Measurements from ENCODE around the gene NKTR. TPM values are rescaled to one million over a fixed set of nuclear protein-coding genes. Genes with fewer than 3 reads are reported as not detected.

NKTR gene
- total RNA-seq, 1 donor from 2014 or later, result 21.2 TPM

DNA sequence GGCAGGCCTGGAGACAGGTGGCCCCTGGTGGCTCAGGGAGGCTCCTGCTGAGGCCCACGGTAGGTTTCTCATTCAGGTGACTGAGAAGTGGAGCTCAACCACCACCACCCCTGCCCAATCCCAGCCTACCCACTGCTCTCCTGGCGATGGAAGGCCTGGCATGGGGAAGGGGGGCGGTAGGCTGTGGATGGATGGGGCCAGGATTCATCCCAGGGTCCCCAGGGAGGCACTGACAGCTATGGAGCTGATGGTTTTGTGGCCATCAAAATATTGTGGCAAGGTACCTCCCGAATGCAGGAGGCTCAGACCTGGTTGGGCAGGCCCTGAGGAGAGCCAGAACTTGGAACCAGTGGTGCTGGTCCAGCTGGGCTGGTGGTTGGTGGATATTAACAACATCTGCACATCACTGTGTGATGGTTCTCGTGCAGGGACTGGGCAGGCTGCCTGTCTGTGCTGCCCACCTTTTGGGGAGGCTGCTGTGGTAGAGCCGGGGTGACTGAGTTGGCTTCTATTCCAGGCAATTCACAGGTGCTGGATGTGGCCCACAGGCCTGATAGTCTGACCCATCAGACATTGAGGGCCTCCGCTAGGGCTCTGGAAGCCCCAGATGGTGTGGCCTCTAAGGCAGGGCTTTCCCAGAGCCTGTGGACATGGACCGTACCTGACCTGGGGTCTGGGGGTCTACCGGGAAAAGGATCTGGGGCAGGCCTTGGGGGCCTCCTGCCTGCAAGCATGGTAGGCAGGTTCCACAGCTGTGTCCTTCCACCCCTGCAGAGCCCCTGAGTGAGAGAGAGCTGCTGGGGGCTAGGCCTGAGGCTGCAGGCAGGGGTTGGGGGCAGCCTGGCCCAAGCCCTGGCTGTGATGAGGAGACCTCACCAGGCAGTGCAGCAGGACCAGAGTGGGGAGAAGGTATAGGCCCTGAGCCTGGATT is 56.5 kb downstream of the NKTR start:
- intact Hi-C loops (cut with DNase I), result no loop called here
- ATAC-seq (no peak), DNase-seq (ENCODE audit: missing footprints) (no peak)

DNA sequence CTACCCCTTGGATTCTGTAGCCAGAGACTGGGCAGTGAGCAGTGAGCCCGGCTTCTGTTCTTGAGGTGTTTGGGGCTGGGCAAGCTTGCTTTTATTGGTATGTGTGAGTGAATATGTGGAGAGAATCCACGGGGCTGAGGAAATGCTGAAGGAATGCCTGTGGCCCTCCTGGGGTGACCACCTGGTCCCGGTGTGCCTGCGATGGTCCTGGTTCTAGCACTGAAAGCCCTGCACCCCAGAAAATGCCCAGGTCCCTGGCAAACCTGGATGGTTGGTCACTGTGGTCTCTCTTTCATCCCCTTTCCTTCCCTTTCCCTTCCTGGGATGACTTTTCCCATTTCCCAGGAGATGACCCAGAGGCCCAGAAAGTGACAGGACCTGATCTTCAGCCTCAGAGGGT is 57.2 kb downstream of the NKTR start:
- ATAC-seq (no peak), DNase-seq (ENCODE audit: missing footprints) (no peak)
- intact Hi-C loops (cut with DNase I), result no loop called here

DNA sequence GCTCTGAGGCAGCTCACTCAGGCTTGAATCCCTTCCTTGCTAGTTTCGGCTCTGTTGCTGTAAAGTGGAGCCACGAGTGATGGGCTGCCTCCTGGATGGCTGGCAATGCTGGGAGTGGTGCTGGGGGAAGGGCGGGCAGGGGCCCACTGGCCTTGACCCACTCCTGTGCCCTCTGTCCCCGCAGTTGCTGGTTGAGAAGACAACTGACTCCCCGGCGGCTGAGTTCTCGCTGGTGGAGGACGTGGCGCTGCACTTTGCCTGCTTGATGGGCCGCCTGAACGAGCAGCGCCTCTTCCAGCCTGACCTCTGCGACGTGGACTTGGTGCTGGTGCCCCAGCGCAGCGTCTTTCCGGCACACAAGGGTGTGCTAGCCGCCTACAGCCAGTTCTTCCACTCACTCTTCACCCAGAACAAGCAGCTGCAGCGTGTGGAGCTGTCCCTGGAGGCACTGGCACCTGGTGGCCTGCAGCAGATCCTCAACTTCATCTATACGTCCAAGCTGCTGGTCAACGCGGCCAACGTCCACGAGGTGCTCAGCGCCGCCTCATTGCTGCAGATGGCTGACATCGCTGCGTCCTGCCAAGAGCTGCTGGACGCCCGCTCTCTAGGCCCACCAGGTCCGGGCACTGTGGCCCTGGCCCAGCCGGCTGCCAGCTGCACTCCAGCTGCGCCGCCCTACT is 57.7 kb downstream of the NKTR start:
- intact Hi-C loops (cut with DNase I), result no loop called here
- ATAC-seq (no peak), DNase-seq (ENCODE audit: missing footprints) (no peak)

DNA sequence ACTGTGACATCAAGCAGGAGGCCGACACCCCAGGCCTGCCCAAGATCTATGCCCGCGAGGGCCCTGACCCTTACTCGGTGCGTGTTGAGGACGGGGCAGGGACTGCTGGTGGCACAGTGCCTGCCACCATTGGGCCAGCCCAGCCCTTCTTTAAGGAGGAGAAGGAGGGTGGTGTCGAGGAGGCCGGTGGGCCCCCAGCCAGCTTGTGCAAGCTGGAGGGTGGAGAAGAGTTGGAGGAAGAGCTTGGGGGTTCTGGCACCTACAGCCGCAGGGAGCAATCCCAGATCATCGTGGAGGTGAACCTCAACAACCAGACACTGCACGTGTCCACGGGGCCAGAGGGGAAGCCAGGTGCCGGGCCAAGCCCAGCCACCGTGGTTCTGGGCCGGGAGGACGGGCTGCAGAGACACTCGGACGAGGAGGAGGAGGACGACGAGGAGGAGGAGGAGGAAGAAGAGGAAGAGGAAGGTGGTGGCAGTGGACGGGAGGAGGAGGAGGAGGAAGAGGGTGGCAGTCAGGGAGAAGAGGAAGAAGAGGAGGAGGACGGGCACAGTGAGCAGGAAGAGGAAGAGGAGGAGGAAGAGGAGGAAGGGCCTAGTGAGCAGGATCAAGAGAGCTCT is 58.4 kb downstream of the NKTR start:
- ATAC-seq, result no peak
- no peak for DNase-seq (ENCODE audit: missing footprints)
- intact Hi-C loops (cut with DNase I), result no loop called here

DNA sequence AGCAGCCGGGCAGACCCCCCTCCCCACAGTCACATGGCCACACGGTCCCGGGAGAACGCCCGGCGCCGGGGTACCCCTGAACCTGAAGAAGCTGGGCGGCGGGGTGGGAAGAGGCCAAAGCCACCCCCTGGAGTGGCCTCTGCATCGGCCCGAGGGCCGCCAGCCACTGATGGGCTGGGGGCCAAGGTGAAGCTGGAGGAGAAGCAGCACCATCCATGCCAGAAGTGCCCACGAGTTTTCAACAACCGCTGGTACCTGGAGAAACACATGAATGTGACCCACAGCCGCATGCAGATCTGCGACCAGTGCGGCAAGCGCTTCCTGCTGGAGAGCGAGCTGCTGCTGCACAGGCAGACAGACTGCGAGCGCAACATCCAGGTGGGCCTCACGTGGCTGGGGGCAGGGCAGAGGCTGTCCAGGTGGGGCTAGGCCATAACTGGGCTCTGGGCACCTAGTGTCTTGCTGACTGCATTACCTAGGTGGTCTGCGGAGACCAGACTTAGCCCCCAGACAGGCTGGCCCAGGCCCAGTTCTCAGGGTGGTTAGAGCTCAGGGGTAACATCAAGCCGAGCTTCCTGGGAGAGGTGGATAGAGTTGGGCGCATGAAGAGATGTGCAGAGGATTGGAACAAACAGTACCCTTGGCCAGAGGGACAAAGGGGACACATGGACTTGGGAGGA is 59.1 kb downstream of the NKTR start:
- no peak for ATAC-seq
- intact Hi-C loops (cut with DNase I), result no loop called here

DNA sequence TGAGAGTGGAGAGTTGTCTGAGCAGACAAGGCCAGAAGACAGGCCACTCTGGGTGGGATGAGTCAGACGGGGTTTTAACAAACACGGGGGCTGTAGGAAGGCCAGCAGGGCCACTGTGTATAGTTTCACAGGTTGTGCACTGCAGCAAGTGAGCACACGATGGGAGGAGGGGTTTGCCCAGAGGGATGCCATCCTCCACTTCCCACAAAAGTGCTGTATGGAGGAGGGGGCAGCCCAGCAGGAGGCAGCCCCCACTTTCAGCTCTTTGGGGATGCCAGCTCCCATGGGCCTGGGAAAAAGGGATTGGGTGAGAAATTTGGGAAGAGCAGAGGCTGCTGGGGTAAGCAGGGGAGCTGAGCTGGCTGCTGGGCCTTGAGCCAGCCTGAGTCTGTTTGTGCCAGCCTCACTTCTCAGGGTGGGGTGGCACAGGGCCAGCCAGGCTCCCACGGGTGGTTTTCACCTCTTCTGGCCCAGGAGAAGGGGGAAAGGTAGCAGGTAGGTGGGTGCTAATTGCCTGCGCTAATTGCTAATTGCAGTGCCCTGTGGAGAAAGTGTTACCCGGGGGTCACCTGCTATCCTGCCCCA is 59.7 kb downstream of the NKTR start:
- intact Hi-C loops (cut with DNase I), result no loop called here
- ATAC-seq (no peak), DNase-seq (ENCODE audit: missing footprints) (no peak)

More for the DNA sequence above, 59.1 kb downstream of the NKTR start:
- no peak for DNase-seq (ENCODE audit: missing footprints)

DNA sequence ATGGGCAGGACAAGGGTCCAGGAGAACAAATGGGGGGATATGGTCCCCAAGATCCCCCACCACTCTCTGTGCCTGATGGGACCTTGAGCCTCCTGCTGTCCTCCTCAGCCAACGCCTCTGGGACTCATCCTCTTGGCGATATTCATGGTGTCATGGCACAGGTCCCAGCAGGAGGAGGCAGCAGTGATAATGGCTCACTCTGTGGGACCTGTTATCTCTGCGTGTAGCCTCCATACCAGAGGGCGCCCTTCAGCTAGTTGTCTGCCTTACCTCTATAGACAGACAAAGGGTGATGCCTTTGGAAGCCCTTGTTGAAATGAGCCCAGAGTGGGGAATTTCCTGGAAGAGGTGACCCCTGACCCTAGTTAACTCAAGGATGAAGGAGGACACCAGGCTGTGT is 60.4 kb downstream of the NKTR start:
- no peak for DNase-seq (ENCODE audit: missing footprints)
- intact Hi-C loops (cut with DNase I), result no loop called here
- ATAC-seq, result peak; percentile 27

DNA sequence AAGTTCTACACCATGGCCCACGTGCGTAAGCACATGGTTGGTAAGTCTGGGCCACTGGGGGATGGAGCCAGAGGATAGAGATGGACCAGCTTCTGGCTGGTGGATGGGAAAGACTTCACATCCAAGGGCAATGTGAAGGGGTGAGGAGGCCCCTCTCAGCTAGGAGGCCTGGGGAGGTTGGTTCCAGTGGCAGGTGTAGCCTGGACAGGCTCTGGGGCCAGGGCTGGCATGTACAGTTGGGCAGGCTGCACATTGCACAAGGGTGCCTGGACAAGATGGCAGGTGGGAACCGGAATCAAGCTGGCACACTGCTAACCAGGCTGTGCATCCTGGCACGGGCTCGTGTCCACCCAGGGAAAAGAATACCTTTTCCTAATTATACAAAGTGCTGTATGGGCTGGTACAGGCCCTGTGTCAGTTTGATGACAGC is 61.1 kb downstream of the NKTR start:
- intact Hi-C loops (cut with DNase I), result no loop called here
- no peak for ATAC-seq
- DNase-seq (ENCODE audit: missing footprints), result no peak

DNA sequence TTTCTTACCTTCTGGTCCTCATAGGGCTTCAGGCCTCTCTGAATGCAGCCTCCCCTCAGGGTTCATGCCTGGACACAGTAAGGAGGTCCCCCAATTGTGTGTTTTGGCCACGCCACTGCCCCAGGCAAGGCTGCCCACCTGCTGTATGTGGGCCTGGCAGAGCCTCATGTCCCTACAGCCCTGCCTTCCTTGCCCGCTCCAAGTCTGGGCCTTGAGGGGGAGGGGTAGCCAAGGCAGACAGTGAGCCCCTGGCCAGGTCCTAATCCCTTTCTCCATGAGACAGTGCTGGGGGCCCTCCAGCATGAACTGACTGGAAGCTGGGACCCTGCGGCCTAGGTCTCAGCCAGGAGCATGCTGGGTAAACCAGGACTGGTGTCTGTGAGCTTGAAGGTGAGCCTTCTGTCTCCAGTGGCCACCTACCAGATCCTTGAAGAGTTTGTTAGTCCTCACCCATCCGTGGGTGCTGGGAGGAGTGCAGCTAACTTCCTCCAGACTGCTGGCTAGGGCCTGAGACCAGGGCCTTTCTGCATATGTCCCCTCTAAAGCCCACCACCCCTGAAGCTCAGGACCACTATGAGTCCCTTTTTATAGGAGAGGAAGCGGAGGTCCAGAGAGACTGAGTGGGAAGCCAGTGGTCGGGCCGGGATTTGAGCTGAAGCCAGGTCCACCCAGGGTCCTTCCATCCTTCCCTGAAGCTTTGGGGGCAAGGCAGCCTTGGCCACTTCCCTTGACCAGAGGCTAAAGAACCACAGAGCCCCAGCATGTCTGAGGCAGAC is 61.7 kb downstream of the NKTR start:
- DNase-seq (ENCODE audit: missing footprints), result no peak
- ATAC-seq, result no peak
- intact Hi-C loops (cut with DNase I), result no loop called here

DNA sequence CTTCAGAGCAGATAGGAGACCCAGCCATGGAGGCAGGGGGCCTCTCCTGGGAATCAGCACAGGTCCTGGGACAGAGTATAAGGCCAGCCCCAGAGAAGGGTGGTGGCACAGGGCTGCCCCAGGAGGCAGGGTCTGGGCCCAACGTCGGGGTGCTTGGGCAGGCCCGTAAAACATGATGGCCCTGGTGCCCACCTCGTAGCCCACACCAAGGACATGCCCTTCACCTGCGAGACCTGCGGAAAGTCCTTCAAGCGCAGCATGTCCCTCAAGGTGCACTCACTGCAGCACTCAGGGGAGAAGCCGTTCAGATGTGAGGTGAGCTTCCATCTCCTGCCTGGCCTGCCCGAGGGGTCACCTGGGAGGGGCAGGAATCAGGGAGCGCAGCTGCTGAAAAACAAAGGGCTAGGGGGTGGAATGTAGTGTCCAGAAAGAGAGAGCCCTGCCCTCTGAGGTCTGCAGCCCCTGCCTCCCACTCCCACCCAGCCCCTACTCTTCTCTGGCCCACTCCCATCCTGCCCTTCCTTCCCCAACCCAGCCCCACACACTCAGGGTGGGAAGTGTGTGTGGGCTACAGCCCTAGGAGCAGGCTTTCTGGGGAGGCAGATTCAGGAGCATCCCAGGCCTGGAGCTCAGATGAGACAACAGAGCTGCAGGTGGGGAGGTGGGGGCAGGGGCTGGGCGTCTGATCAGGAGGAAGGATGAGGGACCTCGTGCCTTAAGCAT is 62.5 kb downstream of the NKTR start:
- ATAC-seq (no peak), DNase-seq (ENCODE audit: missing footprints) (no peak)
- intact Hi-C loops (cut with DNase I), result no loop called here

DNA sequence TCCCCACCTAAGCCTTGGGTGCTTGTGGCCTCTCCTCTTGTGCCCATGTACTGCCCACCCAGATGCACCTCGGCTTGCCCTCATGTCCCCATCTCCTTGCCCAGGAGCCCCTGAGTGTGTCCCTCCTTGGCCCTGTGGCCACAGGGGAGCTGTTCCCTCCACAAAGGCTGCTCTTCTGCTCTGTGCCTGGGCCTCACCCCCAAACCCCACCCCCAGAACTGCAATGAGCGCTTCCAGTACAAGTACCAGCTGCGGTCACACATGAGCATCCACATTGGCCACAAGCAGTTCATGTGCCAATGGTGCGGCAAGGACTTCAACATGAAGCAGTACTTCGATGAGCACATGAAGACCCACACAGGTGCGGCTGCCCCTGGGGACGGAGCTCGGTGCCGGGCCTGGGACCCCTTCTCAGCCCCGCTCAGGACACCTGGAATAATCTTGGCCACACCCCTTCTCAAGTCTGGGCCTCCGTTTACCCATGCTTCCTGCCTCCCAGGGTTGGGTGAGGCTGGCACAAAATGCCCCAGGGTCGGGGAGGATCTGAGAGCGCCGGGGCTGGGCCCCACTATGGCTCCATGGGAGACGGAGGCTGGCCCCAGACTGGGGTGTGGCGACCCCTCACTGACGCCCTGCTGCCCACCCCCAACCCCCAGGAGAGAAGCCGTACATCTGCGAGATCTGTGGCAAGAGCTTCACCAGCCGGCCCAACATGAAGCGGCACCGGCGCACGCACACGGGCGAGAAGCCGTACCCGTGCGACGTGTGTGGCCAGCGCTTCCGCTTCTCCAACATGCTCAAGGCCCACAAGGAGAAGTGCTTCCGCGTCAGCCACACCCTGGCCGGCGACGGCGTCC is 63.3 kb downstream of the NKTR start:
- intact Hi-C loops (cut with DNase I), result no loop called here
- no peak for ATAC-seq
- DNase-seq (ENCODE audit: missing footprints), result no peak

DNA sequence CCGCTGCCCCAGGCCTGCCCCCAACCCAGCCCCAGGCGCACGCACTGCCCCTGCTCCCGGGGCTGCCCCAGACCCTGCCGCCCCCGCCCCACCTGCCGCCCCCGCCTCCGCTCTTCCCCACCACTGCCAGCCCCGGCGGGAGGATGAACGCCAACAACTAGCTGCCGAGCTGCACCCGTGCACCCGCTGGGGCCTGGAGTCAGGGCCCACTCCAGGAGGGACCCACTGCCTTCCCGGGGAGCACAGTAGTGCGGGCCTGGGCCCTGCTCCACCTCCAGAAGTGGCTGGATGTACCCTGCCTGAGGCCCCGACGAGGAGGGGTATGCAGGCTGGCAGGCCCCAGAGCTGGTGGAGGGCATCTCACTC is 63.9 kb downstream of the NKTR start:
- ATAC-seq (no peak), DNase-seq (ENCODE audit: missing footprints) (no peak)
- intact Hi-C loops (cut with DNase I), result no loop called here

DNA sequence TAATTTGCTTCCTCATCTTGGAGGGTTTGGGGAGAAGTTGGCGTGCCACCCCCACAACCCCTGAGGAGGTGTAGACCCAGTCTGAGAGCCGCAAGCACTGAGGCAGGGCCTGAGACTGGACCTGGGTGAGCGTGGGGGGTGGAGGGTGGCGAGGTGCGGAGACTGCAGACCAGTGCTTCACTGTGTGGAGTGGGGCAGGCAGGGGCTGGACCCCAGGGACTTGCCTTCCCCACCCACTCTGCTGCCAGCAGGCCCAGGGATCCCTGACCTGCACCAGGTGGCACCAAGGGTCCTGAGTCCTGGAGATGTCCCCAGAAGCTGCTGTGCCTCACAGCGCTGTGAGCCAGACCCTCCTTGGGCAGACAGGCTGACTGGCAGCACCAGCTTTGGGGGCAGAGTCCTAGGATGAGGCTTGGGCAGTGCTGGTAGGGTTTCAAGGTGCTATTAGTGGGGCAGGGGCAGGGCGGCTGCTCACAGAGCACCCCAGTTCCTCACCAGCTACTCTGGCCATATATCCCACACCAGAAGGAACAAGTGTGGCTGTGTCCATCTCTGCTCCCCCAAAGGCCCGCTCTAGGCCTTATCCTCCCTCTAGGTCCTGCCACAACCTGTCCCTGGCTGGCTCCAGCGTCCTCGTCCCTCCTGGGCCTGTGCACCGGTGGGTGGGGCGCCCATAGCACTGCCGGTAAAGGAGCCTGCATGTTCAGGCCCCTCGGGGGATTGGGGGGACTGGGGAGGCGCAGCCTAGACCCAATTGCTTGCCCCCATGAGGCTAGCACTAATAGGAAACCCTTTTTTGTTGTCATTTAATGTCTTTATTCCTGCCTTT is 64.8 kb downstream of the NKTR start:
- ATAC-seq (no peak), DNase-seq (ENCODE audit: missing footprints) (no peak)
- intact Hi-C loops (cut with DNase I), result no loop called here

DNA sequence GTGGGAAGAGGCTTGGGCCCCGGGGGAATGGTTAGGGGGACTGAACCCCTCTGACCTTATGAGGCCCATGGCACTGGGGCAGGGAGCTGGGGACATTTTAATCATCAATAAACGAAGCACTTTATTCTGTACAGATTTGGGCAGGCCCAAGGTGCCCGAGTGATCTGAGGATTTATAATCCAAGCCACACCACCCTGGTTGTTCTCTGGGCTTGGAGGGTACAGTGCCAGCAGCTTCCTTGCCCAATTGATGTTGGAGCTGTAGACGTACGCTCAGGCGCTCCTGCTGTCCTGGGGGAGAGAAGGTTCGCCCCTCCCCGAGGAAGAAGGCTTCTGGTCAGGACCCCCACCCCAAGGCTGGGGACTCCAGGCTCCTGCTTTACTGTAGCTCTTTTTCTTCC is 65.5 kb downstream of the NKTR start:
- no peak for DNase-seq (ENCODE audit: missing footprints)
- intact Hi-C loops (cut with DNase I), result no loop called here
- peak; percentile 7 for ATAC-seq

DNA sequence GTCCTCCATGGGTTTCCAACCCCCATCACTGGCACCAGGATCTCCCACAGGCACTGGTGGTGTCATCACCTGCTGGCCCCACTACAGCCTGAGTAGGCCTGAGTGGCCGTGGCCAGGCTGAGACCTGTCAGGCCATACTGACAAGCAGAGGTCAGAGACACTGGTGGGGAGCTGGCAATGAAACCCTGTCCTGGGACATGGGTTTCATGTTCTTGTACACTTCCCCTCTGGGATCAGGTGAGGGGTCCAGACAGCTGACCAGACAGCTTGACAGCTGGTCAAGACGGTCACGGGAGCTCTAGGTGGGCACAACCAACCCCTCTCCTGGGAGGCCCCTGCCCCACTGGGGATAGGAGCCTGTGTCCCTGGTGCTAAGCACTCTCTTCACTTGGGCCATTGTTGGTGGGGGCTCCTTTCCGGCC is 66.1 kb downstream of the NKTR start:
- ATAC-seq (peak; percentile 48), DNase-seq (ENCODE audit: missing footprints) (no peak)
- intact Hi-C loops (cut with DNase I), result no loop called here

DNA sequence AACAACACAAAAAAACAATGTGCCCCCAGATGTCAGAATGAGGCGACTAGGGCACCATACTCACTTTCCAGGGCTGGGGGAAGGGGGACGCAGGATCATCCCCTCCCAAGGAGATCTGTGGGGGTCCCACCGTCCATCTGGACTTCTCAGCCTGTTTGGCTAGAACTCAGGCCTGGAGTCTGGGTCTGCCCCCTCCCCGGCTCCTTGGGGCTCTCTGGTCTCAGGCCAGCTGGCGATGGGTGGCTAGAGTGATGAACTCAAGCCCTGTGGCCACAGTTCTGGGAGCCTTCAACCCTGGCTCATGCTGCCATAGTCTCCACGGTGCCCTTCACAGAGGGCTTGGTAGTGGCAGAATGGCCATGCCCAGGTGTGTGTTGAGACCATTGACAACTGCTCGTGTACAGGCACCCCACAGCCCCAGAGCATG is 66.6 kb downstream of the NKTR start:
- ATAC-seq (peak; percentile 24), DNase-seq (ENCODE audit: missing footprints) (no peak)
- intact Hi-C loops (cut with DNase I), result no loop called here

Data from Right ventricle myocardium inferior (tissue), 1 donor.